CD8-positive, alpha-beta memory T cell (primary cell): ENCODE results near the gene ATP9B. TPM values are rescaled to one million over a fixed set of nuclear protein-coding genes. Genes with fewer than 3 reads are reported as not detected.

Experiments used
- CTCF ChIA-PET: fragments of 350-600 bp; sonication (Branson Sonifier 250); formaldehyde crosslinking; loops from one replicate; lab custom pipeline; 2021; ENCODE audit warnings: antibody characterized with exemption; lab: Charles Lee
- POLR2A ChIA-PET: fragments of 350-600 bp; sonication (Branson Sonifier 250); formaldehyde crosslinking; loops from one replicate; lab custom pipeline; 2021; ENCODE audit warnings: antibody characterized with exemption; lab: Charles Lee
- DNase-seq, 5 donors: peaks; one replicate each; pipeline versions ENCODE4 v3.0.0 to v3.0.0-alpha.2; 2020 to 2022; ENCODE audit warnings: mixed read lengths in 1 of 5
- H3K27ac ChIP-seq: one replicate; pipeline ENCODE4 v1.7.0; 2013; ENCODE audit warnings: low read depth, mild to moderate bottlenecking, low read length, moderate library complexity
- H3K27me3 ChIP-seq: 2 replicates; pipeline ENCODE4 v1.7.0; 2013; ENCODE audit warnings: low read length, mild to moderate bottlenecking; ENCODE audit not compliant: insufficient read depth, poor library complexity, severe bottlenecking
- H3K36me3 ChIP-seq: 2 replicates; pipeline ENCODE4 v1.7.0; 2013; ENCODE audit warnings: mild to moderate bottlenecking, low read length, moderate library complexity; ENCODE audit not compliant: insufficient read depth
- H3K4me1 ChIP-seq: 2 replicates; pipeline ENCODE4 v1.7.0; 2013; ENCODE audit warnings: mild to moderate bottlenecking, low read length, moderate library complexity; ENCODE audit not compliant: insufficient read depth
- H3K4me3 ChIP-seq: 2 replicates; pipeline ENCODE4 v1.7.0; 2013; ENCODE audit warnings: mild to moderate bottlenecking, low read length
- H3K9me3 ChIP-seq: 2 replicates; pipeline ENCODE4 v1.7.0; 2013; ENCODE audit warnings: mild to moderate bottlenecking, low read length
- H3K27ac Mint-ChIP-seq, 8 donors: one replicate each; pipeline ENCODE4 v1.8.0; 2020 to 2021; ENCODE audit warnings: mixed read lengths in 8 of 8, mild to moderate bottlenecking in 6 of 8, inconsistent platforms in 3 of 8, moderate library complexity in 3 of 8
- H3K27me3 Mint-ChIP-seq, 2 donors: one replicate each; pipeline ENCODE4 v1.8.0; 2020 to 2021; ENCODE audit warnings: mixed read lengths in 2 of 2, mild to moderate bottlenecking in 1 of 2, moderate library complexity in 1 of 2
- H3K36me3 Mint-ChIP-seq, 3 donors: one replicate each; pipeline ENCODE4 v1.8.0; 2020 to 2021; ENCODE audit warnings: mixed read lengths in 3 of 3, inconsistent platforms in 1 of 3, mild to moderate bottlenecking in 1 of 3
- H3K4me1 Mint-ChIP-seq, 3 donors: one replicate each; pipeline ENCODE4 v1.8.0; 2020 to 2021; ENCODE audit warnings: mixed read lengths in 3 of 3, inconsistent platforms in 1 of 3, mild to moderate bottlenecking in 1 of 3
- H3K4me3 Mint-ChIP-seq, 7 donors: one replicate each; pipeline ENCODE4 v1.8.0; 2020 to 2021; ENCODE audit warnings: mixed read lengths in 7 of 7, mild to moderate bottlenecking in 6 of 7, moderate library complexity in 4 of 7, inconsistent platforms in 2 of 7
- H3K9me3 Mint-ChIP-seq, 5 donors: one replicate each; pipeline ENCODE4 v1.8.0; 2020 to 2022; ENCODE audit warnings: mixed read lengths in 5 of 5, mild to moderate bottlenecking in 3 of 5, moderate library complexity in 2 of 5, inconsistent platforms in 1 of 5
- polyA plus RNA-seq: library from polyadenylated mRNA; unstranded; fragments of 300-500 nt; fragmentation: Illumina TruSeq; gene quantifications from one replicate; pipeline ENCODE4 v1.2.3, GENCODE V29; 2021
- total RNA-seq, 2 experiments: library from RNA; stranded (reverse); gene quantifications; one replicate each; pipeline ENCODE4 v1.2.3, GENCODE V29; 2021

Gene ATP9B
- total and polyA plus RNA-seq, 3 experiments from 2014 or later = 22.0 to 23.4 (median 22.4) TPM

DNA sequence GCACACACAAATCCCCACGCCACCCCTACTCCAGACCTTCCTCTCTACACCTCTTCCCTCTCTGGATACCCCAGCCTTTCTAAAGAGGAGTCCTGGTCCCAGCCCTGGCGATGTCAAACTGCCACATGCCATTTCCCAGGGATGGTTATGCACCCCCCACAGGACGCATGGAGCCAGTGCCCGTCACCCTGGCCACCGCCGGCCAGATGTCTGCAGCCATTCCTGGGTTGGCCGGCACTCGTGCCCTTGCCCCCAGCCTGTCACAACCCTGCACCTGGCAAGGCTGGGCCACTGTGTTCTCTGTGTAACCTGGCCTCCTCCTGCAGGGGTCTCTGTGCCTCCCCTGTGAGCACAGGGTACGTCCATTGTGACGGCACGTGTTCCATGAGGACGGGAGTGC lies 268.4 kb downstream of the ATP9B start:
- Histone ChIP-seq H3K27ac (no peak overlapping the region), H3K4me3 (no peak overlapping the region), H3K4me1 (no peaks in the 10 kb centered on the region), H3K9me3 (no peaks in the 10 kb centered on the region), H3K27me3 (no peaks in the 10 kb centered on the region), H3K36me3 (no peaks in the 10 kb centered on the region)
- Mint-ChIP-seq H3K4me3 (no peak overlapping the region), H3K9me3 (no peaks in the 10 kb centered on the region), H3K27me3 (no peaks in the 10 kb centered on the region), H3K4me1 (no peaks in the 10 kb centered on the region), H3K27ac (no peak overlapping the region), H3K36me3 (peaks cover 14 to 79% (median 20%) of the 10 kb centered on the region in 3 donors)
- ChIA-PET CTCF (no interaction called here), POLR2A (no interaction called here)
- no peak for DNase-seq

DNA sequence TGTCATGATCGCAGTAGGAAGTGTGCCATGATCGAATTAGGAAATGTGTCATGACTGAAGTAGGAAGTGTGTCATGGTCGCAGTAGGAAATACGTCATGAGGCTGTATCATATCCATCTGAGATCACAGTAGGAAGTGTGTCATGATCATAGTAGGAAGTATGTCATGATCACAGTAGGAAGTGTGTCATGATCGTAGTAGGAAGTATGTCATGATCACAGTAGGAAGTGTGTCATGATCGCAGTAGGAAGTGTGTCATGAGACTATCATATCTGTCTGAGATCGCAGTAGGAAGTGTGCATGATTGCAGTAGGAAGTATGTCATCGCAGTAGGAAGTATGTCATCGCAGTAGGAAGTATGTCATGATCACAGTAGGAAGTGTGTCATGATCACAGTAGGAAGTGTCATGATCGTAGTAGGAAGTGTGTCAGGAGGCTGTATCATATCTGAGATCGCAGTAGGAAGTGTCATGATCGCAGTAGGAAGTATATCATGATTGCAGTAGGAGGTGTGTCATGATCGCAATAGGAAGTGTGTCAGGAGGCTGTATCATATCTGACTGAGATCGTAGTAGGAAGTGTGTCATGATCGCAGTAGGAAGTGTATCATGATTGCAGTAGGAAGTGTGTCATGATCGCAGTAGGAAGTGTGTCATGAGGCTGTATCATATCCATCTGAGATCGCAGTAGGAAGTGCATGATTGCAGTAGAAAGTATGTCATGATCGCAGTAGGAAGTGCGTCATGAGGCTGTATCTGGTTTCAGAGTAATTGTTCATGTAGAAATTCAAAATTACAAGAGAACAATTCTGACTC lies 270.1 kb downstream of the ATP9B start:
- no peaks in the 10 kb centered on the region for H3K9me3 Mint-ChIP-seq
- no peaks in the 10 kb centered on the region for H3K9me3 ChIP-seq
- H3K4me3 Mint-ChIP-seq = no peak overlapping the region
- peaks cover 14 to 76% (median 19%) of the 10 kb centered on the region in 3 donors for H3K36me3 Mint-ChIP-seq
- POLR2A ChIA-PET = no interaction called here
- H3K4me3 ChIP-seq = no peak overlapping the region
- H3K4me1 ChIP-seq = no peaks in the 10 kb centered on the region
- CTCF ChIA-PET = no interaction called here
- peak overlapping the region in 1 of 8 donors; percentile 4 for H3K27ac Mint-ChIP-seq
- H3K4me1 Mint-ChIP-seq = no peaks in the 10 kb centered on the region
- H3K27me3 Mint-ChIP-seq = no peaks in the 10 kb centered on the region
- H3K36me3 ChIP-seq = peaks cover 9% of the 10 kb centered on the region
- H3K27me3 ChIP-seq = no peaks in the 10 kb centered on the region
- DNase-seq = no peak
- H3K27ac ChIP-seq = no peak overlapping the region

DNA sequence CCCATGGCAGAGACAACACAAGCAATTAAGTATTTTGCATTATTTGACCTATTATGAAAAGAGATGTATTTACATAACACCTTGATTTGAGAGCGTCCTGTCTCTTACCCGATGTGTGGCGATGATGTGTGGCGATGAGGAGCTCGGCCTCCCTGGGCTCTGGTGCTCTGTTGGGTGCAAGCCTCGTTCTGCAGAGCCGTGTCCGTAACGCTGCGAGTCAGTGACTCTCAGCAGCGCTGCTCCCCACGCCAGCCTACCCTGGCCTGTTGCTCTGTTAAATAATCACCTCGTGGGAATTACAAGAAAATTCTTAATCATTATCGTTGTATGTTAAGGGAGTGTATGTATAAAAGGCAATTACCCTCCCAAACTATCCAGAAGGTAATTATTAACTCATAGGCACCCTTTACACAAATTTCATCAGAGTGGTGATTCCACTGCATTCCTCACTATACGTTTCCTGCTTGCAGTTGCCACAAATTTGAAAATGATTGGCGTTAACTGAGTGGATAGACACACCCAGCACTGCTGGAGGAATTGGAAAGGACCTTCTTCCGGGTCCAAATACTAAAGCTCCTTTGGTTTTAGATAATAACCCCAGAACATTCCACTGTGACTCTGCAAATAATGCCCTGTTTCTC lies 274.5 kb downstream of the ATP9B start:
- Mint-ChIP-seq H3K4me1 (no peaks in the 10 kb centered on the region), H3K4me3 (no peak overlapping the region), H3K9me3 (no peaks in the 10 kb centered on the region), H3K27me3 (no peaks in the 10 kb centered on the region), H3K27ac (no peak overlapping the region), H3K36me3 (peaks cover 16 to 78% (median 22%) of the 10 kb centered on the region in 3 donors)
- Histone ChIP-seq H3K27me3 (no peaks in the 10 kb centered on the region), H3K4me3 (no peak overlapping the region), H3K36me3 (peaks cover 36% of the 10 kb centered on the region), H3K4me1 (no peaks in the 10 kb centered on the region), H3K9me3 (no peaks in the 10 kb centered on the region), H3K27ac (no peak overlapping the region)
- POLR2A ChIA-PET = no interaction called here
- no peak for DNase-seq
- CTCF ChIA-PET = no interaction called here

DNA sequence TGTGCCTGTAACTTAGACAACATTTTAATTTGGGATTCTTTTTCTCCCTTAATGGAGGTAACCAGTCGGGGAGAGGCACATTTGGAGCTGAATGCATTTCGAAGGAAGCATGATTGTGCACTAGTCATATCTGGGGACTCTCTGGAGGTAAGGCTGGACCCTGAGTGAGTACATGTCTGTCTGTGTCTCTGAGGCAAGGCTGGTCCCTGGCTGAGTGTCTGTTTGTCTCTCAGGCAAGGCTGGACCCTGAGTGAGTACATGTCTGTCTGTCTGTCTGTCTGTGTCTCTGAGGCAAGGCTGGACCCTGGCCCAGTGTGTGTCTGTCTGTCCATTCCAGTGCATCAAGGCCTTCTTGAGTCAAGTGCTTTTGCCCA lies 275.0 kb downstream of the ATP9B start:
- no peak for DNase-seq
- Histone ChIP-seq H3K27ac (no peak overlapping the region), H3K27me3 (no peaks in the 10 kb centered on the region), H3K9me3 (no peaks in the 10 kb centered on the region), H3K4me3 (no peak overlapping the region), H3K4me1 (no peaks in the 10 kb centered on the region), H3K36me3 (peaks cover 36% of the 10 kb centered on the region)
- no peaks in the 10 kb centered on the region for H3K9me3 Mint-ChIP-seq
- ChIA-PET CTCF (no interaction called here), POLR2A (no interaction called here)
- peaks cover 11 to 75% (median 19%) of the 10 kb centered on the region in 3 donors for H3K36me3 Mint-ChIP-seq
- peak overlapping the region in 1 of 8 donors; percentile 12 for H3K27ac Mint-ChIP-seq
- H3K27me3 Mint-ChIP-seq = no peaks in the 10 kb centered on the region
- H3K4me3 Mint-ChIP-seq = no peak overlapping the region
- no peaks in the 10 kb centered on the region for H3K4me1 Mint-ChIP-seq

DNA sequence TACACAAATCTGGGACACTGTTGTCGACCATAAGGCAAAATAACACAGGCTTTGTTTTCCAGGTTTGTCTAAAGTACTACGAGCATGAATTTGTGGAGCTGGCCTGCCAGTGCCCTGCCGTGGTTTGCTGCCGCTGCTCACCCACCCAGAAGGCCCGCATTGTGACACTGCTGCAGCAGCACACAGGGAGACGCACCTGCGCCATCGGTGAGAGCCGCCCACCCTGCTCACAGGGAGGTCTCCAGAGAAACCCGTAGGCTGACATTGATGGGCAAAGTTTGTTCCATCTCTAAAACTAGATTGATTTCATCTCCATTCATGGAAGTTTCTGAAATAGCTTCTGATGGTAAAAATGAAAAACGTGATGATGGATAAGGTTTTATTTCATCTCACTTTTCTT lies 276.2 kb downstream of the ATP9B start:
- no peak for DNase-seq
- H3K4me3 Mint-ChIP-seq = no peak overlapping the region
- H3K4me3 ChIP-seq = no peak overlapping the region
- H3K36me3 Mint-ChIP-seq = peaks cover 7 to 78% (median 16%) of the 10 kb centered on the region in 3 donors
- H3K9me3 ChIP-seq = no peaks in the 10 kb centered on the region
- H3K36me3 ChIP-seq = peaks cover 36% of the 10 kb centered on the region
- ChIA-PET POLR2A (no interaction called here), CTCF (interaction anchor here (0.9 kb wide), 1 partner anchor 30 kb away, joined by 3 read pairs; no protein-coding TSS in a partner anchor)
- H3K27me3 ChIP-seq = no peaks in the 10 kb centered on the region
- H3K9me3 Mint-ChIP-seq = no peaks in the 10 kb centered on the region
- H3K27ac Mint-ChIP-seq = no peak overlapping the region
- H3K27me3 Mint-ChIP-seq = no peaks in the 10 kb centered on the region
- H3K27ac ChIP-seq = no peak overlapping the region
- no peaks in the 10 kb centered on the region for H3K4me1 Mint-ChIP-seq
- no peaks in the 10 kb centered on the region for H3K4me1 ChIP-seq

DNA sequence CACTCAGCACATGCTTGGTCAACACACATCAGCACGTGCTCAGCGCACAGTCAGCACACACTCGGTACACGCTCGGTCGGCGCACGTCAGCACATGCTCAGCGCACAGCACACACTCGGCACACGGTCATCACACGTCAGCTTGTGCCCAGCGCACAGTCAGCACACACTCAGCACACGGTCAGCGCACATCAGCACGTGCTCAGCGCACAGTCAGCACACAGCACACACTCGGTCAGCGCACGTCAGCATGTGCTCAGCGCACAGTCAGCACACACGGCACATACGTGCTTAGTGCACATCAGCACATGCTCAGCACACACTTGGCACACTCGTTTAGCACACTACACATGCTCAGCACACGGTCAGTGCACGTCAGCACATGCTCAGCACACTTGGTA lies 276.8 kb downstream of the ATP9B start:
- no peaks in the 10 kb centered on the region for H3K9me3 ChIP-seq
- H3K4me1 ChIP-seq = no peaks in the 10 kb centered on the region
- Mint-ChIP-seq H3K27me3 (no peaks in the 10 kb centered on the region), H3K4me1 (no peaks in the 10 kb centered on the region), H3K36me3 (peaks cover 7 to 78% (median 18%) of the 10 kb centered on the region in 3 donors), H3K9me3 (no peaks in the 10 kb centered on the region), H3K4me3 (peak overlapping the region in 1 of 7 donors; percentile 68), H3K27ac (no peak overlapping the region)
- no peak overlapping the region for H3K27ac ChIP-seq
- ChIA-PET POLR2A (no interaction called here), CTCF (no interaction called here)
- DNase-seq = no peak
- no peaks in the 10 kb centered on the region for H3K27me3 ChIP-seq
- H3K4me3 ChIP-seq = no peak overlapping the region
- peaks cover 36% of the 10 kb centered on the region for H3K36me3 ChIP-seq

DNA sequence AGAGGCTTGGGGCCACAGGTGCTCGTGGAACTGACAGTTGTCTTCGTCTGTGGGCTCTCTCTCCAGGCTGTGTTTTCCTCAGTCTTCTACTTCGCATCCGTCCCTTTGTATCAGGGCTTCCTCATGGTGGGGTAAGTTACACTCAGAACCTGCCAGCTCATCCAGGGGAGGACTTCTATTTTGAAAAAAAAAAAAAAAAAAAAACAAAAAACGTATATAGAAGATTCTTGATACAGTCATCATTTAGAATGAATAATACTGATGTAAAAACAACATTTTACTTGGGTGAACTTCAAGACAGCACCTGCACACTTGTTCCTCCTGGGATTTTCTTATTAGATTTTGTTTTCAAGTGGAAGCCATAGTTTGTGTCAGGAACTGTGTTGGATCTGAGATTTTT lies 278.9 kb downstream of the ATP9B start:
- Mint-ChIP-seq H3K4me3 (no peak overlapping the region), H3K4me1 (no peaks in the 10 kb centered on the region), H3K36me3 (peaks cover 7 to 88% (median 21%) of the 10 kb centered on the region in 3 donors), H3K27me3 (no peaks in the 10 kb centered on the region), H3K9me3 (no peaks in the 10 kb centered on the region), H3K27ac (no peak overlapping the region)
- H3K9me3 ChIP-seq = no peaks in the 10 kb centered on the region
- ChIA-PET CTCF (no interaction called here), POLR2A (no interaction called here)
- no peak overlapping the region for H3K27ac ChIP-seq
- DNase-seq = no peak
- H3K4me3 ChIP-seq = no peak overlapping the region
- peaks cover 36% of the 10 kb centered on the region for H3K36me3 ChIP-seq
- H3K4me1 ChIP-seq = no peaks in the 10 kb centered on the region
- H3K27me3 ChIP-seq = no peaks in the 10 kb centered on the region

DNA sequence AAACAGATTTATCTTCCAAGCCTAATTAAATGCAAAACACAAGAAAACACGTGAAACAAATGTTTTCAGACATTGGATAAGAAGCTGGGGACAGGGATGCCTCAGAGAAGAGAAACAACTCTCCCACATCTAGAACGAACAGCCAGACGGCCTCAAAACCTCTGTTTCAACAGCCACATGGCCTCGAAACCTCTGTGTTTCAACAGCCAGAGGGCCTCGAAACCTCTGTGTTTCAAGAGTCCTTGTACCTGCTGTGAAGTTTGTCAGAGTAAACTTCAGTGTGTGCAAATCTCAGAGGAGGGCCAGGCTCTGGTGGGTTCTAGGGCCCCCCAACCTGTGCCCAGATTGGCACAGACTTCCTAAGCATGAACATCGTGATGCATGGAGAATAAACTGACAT lies 283.2 kb downstream of the ATP9B start:
- Mint-ChIP-seq H3K36me3 (peaks cover 4 to 63% (median 11%) of the 10 kb centered on the region in 3 donors), H3K4me3 (no peak overlapping the region), H3K27ac (no peak overlapping the region), H3K9me3 (no peaks in the 10 kb centered on the region), H3K27me3 (no peaks in the 10 kb centered on the region), H3K4me1 (peaks cover 0 to 5% (median 0%) of the 10 kb centered on the region in 3 donors)
- H3K4me3 ChIP-seq = no peak overlapping the region
- ChIA-PET CTCF (no interaction called here), POLR2A (no interaction called here)
- H3K27me3 ChIP-seq = no peaks in the 10 kb centered on the region
- H3K27ac ChIP-seq = no peak overlapping the region
- no peaks in the 10 kb centered on the region for H3K4me1 ChIP-seq
- DNase-seq = no peak
- H3K9me3 ChIP-seq = no peaks in the 10 kb centered on the region
- H3K36me3 ChIP-seq = peaks cover under 1% of the 10 kb centered on the region
